GM12873 (cell line): ENCODE results near the gene UBAC2.

Experiments used
- TF ChIP-seq, protein P1 (sequence below): IDR thresholded peaks from 2 replicates; pipeline ENCODE4 v1.5.1; 2012; ENCODE audit warnings: low read depth, mild to moderate bottlenecking, moderate library complexity, low read length, control low read depth; ENCODE audit not compliant: insufficient read depth; ENCODE audit errors: missing control alignments

The UBAC2 gene

DNA sequence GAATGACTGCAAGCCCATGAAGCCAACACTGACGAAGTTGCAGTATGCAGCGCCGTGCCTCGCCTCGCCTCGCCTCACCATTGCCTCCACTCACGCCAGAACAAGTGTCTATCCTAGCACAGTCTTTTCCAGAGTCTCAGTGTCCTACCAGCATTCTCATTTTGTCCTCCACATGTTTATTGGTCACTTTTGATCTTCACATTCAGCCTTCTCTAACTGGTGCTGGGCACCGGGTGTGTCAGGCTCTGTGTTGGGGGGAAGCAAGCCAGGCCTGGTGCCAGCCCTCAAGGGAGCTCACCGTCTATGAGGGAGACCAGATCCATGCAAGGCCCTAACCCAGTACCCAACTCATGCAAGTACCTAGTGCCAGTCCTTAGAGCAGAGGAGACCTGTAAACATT is 176.3 kb downstream of the UBAC2 start:
- TF ChIP-seq, protein P1, sequence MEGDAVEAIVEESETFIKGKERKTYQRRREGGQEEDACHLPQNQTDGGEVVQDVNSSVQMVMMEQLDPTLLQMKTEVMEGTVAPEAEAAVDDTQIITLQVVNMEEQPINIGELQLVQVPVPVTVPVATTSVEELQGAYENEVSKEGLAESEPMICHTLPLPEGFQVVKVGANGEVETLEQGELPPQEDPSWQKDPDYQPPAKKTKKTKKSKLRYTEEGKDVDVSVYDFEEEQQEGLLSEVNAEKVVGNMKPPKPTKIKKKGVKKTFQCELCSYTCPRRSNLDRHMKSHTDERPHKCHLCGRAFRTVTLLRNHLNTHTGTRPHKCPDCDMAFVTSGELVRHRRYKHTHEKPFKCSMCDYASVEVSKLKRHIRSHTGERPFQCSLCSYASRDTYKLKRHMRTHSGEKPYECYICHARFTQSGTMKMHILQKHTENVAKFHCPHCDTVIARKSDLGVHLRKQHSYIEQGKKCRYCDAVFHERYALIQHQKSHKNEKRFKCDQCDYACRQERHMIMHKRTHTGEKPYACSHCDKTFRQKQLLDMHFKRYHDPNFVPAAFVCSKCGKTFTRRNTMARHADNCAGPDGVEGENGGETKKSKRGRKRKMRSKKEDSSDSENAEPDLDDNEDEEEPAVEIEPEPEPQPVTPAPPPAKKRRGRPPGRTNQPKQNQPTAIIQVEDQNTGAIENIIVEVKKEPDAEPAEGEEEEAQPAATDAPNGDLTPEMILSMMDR, result no peak

DNA sequence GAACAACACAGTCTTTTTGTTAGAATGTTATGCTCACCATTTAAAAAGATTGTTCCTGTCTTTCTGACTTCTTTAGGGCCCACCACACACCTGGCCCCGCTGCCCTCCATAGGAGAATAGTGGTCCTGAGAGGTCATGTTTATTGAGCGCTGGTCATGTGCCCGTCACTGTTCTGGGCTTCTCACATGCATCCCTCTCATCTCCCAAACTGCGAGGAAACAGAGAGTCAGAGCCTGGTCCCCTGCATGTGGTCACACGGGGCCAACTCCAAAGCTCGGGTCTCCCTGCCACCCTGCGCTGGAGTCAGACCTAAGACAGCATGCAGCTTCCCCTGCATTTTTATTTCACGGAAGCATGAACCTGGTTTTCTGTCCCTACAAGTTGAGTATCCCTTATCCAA is 177.0 kb downstream of the UBAC2 start:
- TF ChIP-seq, protein P1, result no peak

DNA sequence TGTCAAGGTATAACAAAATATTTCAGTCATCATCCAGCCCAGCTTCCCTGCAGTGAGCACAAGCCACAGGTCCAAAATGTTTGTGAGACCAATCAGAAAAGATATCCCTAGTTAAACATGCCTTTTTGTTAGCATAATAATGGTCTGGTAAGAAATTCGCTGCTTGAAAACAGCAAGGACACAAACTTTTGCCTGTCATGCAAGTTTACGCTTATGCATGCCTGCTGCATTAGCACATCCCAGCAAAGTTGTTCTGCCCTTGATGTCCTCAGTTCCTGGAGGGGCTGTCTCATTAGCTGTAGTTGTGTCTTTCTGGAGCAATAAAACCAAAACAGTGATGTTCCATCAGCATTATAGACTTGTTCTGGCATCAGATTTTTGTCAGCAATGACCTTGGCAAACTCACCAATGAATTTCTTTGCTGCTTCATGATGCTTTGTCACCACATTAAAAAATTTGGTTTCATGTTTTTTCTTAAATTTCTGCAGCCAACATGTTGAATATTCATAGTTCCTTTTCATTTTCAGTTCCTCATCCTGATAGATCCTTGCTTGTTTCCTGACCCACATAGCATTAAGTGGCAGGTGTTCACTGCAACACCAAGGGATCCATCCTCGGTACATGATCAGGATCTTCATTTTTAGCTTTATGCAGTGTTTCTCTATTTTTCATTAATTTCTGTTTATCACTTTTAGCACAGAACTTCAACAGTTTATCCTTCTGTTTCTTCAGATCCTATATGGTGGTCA is 178.5 kb downstream of the UBAC2 start:
- TF ChIP-seq, protein P1, result no peak

DNA sequence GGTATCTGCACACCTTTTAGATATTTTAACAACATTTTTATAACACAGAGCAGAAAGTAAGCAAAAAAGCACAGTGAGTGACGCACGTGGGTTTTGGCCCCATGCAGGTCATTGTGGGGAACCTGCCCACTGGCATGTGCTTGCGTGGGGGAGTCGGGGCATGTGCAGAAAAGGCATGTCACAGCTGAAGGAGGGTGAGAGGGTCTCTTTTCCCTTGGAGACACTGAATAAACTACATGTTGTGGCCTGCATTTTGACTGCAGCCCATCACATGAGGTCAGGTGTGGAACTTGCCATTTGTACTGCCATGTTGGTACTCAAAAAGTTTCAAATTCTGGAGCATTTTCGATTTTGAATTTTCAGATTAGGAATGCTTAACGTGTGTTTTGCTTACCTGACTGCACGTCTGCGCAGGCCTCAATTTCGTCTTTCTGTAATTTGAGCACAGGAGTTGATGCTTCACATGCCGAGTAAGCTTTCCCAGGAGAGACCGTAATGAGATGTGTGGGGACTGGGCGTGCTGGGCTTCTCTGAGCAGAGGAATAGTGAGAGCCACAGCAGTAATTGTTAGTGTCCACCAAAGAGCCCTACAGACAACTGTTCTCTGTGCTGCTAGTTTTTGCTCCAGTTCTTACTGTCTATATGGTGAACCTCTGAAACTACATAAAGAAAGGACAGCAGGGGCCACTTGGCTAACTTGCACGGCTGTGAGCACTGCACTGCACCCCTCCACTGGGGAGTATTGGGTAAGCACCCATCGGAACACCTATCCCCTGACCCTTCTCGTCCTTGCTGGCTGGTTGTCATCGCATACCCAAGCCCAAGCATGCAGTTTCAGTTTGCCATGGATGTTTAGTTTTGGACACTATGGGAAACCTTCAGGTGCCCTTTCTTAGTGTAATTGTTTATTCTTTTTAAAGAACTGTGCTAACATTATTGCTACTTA is 179.5 kb downstream of the UBAC2 start:
- TF ChIP-seq, protein P1, result no peak

DNA sequence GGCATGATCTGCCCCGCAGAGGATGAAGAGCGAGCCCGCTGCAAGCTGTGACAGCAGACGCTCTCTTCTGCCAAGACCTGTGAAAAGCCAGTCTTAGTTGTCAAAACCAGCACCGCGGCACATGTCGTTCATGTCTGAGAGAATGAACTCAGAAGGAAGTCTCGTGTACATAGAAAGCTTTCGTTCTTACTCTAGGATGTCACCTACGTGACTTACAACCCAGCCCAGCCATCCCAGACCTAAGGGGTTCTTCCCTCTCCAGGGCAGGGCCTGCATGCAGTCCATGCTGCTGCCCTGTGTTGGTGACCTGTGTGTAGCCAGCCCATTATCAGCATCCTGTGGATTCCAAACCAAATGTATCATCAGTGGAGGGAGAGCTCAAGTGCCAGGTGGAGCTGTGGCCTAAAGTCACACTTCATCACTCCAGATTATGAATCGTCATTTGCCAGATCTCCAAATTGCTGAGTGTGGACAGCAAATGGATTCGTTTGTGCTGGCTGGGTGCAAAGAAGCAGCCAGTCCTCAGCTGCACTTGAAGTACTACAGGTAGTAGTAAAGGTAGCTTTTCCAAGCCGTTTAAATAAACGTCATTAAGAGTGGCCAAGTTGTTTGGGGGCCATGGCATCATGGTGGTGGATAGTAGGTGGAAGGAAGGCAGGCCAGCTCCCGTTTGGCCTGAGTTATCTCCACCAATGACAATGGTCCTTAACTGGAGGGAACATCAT is 180.4 kb downstream of the UBAC2 start:
- TF ChIP-seq, protein P1, result no peak

DNA sequence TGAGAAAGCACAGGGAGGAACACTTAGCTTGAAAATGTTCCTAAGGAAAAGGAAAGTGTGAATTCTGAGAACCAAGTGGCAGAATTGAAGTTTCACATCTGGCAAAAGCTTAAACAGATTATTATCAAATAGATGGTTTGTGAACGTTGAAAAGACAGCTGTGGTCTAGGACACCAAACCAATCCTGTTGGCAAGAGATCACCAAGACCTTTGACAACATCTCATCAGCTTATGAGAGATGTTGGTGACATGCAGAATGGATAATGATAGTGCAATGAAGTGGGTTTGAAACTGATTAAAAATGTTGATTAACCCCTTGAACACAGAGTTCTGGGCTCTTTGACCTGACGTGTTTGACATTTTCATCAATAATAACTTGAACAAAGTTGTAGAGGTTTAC is 181.1 kb downstream of the UBAC2 start:
- TF ChIP-seq, protein P1, result no peak
